ENCODE data around the gene EIF2S3B.
"Not testable (repeated sequence)": the region's sequence is repeated elsewhere in the genome, so short reads cannot be mapped to it uniquely, and the experiment has no call there.

EIF2S3B gene

DNA sequence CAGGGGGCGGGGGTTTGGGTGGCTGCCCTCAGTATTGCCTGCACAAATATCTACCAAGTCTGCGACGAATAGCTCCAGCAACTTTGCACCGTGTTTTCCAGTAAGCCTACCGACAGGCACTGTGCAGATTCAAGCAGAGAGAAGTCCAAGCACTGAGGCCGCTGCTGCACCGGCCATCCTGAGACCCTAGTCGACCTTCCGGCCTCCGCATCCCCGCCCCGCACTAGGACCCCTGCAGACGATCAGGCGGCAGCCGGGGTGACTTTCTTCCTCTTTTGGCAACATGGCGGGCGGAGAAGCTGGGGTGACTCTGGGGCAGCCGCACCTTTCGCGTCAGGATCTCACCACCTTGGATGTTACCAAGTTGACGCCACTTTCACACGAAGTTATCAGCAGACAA lies at the start of gene EIF2S3B:
Gene EIF2S3B, plus strand, starts transcription at position 271 of the 400 bp plus-strand sequence. Its CDS starts 13 bp downstream, at position 284.
- no peak for DNase-seq (ENCODE audit: low read depth)
- TF ChIP-seq, protein P1, sequence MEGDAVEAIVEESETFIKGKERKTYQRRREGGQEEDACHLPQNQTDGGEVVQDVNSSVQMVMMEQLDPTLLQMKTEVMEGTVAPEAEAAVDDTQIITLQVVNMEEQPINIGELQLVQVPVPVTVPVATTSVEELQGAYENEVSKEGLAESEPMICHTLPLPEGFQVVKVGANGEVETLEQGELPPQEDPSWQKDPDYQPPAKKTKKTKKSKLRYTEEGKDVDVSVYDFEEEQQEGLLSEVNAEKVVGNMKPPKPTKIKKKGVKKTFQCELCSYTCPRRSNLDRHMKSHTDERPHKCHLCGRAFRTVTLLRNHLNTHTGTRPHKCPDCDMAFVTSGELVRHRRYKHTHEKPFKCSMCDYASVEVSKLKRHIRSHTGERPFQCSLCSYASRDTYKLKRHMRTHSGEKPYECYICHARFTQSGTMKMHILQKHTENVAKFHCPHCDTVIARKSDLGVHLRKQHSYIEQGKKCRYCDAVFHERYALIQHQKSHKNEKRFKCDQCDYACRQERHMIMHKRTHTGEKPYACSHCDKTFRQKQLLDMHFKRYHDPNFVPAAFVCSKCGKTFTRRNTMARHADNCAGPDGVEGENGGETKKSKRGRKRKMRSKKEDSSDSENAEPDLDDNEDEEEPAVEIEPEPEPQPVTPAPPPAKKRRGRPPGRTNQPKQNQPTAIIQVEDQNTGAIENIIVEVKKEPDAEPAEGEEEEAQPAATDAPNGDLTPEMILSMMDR (IDR thresholded peaks at IDR 0.05; ENCODE audit: low read depth, low read length, missing control alignments), result no peak
- H3K4me3 ChIP-seq (ENCODE audit: low read depth, low read length), result no peak within 1 kb of the TSS

DNA sequence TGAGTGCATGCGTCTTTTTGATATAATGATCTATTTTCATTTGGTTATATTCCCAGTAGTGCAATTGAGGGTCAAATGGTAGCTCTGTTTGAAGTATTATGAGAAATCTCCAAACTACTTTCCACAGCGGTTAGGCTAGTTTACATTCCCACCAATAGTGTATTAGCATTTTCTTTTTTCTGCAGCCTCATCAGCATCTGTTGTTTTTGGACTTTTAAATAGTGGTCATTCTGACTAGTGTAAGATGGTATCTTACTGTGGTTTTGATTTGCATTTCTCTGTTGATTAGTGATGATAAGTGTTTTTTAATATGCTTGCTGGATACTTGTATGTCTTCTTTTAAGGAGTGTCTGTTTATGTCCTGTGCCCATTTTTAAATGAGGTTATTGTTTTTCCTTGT lies 48.8 kb upstream of the EIF2S3B start:
- no peak for DNase-seq (ENCODE audit: low read depth)
- TF ChIP-seq, protein P1 (IDR thresholded peaks at IDR 0.05; ENCODE audit: low read depth, low read length, missing control alignments), result no peak
- no peak overlapping the region for H3K4me3 ChIP-seq (ENCODE audit: low read depth, low read length)

DNA sequence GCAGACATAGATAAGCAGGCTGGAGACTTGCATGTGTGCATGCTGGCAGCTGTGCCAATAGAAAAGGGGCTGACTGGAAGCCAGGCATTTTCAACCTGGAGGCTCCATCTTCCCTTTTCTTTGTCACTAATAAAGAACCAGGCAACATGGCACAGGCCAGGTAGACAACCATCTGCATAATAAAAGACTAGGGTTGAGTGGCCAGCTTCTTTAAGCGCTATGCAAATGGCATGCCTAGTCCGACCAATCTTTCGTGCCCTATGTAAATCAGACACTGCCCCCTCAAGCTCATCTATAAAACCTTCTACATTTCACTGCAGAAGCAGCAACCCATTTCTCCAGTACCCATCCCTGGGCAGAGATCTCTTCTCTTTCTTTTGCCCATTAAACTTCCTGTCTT lies 47.9 kb upstream of the EIF2S3B start:
- TF ChIP-seq, protein P1 (IDR thresholded peaks at IDR 0.05; ENCODE audit: low read depth, low read length, missing control alignments), result no peak
- DNase-seq (ENCODE audit: low read depth), result no peak
- no peak overlapping the region for H3K4me3 ChIP-seq (ENCODE audit: low read depth, low read length)

DNA sequence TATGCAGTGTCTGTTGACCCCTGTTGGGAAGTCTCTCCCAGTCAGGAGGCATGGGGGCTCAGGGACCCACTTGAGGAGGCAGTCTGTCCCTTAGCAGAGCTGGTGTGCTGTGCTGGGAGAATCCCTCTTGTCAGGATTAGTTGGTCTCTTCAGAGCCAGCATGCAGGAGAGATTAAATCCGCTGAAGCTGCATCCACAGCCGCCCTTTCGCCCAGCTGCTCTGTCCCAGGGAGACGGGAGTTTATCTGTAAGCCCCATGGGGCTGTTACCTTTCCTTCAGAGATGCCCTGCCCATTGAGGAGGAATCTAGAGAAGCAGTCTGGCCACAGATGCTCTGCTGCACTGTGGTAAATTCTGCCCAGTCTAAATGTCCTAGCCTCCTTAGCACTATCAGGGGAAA lies 39.4 kb upstream of the EIF2S3B start:
- TF ChIP-seq, protein P1 (IDR thresholded peaks at IDR 0.05; ENCODE audit: low read depth, low read length, missing control alignments), result no peak
- no peak overlapping the region for H3K4me3 ChIP-seq (ENCODE audit: low read depth, low read length)
- DNase-seq (ENCODE audit: low read depth), result no peak

DNA sequence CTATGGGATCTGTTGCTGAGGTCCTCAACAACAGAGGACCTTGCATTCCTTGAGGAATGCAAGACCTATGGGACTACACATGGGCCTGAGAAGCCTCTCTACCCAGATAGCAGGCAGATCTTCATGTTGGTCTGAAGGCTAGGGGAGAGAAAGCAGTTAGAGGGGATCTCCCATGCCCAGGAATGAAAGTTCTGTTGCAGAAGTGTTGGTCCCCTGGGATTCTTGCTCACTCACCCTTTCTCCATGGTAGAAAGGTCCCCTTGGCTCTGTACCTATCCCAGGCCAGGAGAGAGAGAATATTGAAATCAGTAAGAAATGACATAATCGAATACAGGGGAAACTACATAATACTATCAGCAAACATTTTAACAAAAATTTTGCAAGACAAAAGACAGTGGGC lies 36.0 kb upstream of the EIF2S3B start:
- no peak overlapping the region for H3K4me3 ChIP-seq (ENCODE audit: low read depth, low read length)
- TF ChIP-seq, protein P1 (IDR thresholded peaks at IDR 0.05; ENCODE audit: low read depth, low read length, missing control alignments), result no peak
- DNase-seq (ENCODE audit: low read depth), result no peak

DNA sequence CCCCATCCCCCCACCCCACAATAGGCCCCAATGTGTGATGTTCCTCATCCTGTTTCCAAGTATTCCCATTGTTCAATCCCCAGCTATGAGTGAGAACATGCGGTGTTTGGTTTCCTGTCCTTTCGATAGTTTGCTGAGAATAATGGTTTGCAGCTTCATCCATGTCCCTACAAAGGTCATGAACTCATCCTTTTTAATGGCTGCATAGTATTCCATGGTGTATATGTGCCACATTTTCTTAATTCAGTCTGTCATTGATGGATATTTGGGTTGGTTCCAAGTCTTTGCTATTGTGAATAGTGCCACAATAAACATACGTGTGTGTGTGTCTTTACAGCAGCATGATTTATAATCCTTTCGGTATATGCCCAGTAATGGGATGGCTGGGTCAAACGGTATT lies 32.9 kb upstream of the EIF2S3B start:
- not testable (repeated sequence) for DNase-seq (ENCODE audit: low read depth)

DNA sequence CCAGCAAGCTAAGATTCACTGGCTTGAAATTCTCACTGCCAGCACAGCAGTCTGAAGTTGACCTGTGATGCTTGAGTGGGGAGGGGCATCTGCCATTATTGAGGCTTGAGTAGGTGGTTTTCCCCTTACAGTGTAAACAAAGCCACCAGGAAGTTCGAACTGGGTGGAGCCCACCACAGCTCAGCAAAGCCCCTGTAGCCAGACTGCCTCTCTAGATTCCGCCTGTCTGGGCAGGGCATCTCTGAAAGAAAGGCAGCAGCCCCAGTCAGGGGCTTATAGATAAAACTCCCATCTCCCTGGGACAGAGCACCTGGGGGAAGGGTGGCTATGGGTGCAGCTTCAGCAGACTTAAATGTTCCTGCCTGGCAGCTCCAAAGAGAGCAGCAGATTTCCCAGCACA lies 23.8 kb upstream of the EIF2S3B start:
- DNase-seq (ENCODE audit: low read depth); H3K4me3 ChIP-seq (ENCODE audit: low read depth, low read length): not testable (repeated sequence)

More for the DNA sequence above, 32.9 kb upstream of the EIF2S3B start:
- not testable (repeated sequence) for H3K4me3 ChIP-seq (ENCODE audit: low read depth, low read length)

DNA sequence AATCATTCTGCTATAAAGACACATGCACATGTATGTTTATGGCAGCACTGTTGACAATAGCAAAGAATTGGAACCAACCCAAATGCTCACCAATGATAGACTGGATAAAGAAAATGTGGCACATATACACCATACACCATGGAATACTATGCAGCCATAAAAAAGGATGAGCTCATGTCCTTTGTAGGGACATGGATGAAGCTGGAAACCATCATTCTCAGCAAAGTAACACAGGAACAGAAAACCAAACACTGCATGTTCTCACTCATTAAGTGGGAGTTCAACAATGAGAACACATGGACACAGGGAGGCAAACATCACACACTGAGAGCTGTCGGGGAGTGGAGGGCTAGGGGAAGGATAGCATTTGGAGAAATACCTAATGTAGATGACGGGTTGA lies 18.4 kb upstream of the EIF2S3B start:
- DNase-seq (ENCODE audit: low read depth); H3K4me3 ChIP-seq (ENCODE audit: low read depth, low read length): not testable (repeated sequence)

- no peak for DNase-seq (ENCODE audit: low read depth)
- TF ChIP-seq, protein P1 (IDR thresholded peaks at IDR 0.05; ENCODE audit: low read depth, low read length, missing control alignments), result no peak
- no peak overlapping the region for H3K4me3 ChIP-seq (ENCODE audit: low read depth, low read length)
Measured at GRCh38 chr12:10491766-10492165, 13.9 kb upstream of the EIF2S3B start.

Data from GM12864 (cell line).